GM19240 (cell line): Measurements from ENCODE around the gene UBA52.

Experiments used
- DNase-seq: peaks from one replicate; pipeline ENCODE4 v3.0.0; 2011; ENCODE audit warnings: low spot score; ENCODE audit not compliant: insufficient read length

The UBA52 gene

GRCh38 chr19:18608102-18608804, 36.6 kb downstream of the UBA52 start:
- no peak for DNase-seq

DNA sequence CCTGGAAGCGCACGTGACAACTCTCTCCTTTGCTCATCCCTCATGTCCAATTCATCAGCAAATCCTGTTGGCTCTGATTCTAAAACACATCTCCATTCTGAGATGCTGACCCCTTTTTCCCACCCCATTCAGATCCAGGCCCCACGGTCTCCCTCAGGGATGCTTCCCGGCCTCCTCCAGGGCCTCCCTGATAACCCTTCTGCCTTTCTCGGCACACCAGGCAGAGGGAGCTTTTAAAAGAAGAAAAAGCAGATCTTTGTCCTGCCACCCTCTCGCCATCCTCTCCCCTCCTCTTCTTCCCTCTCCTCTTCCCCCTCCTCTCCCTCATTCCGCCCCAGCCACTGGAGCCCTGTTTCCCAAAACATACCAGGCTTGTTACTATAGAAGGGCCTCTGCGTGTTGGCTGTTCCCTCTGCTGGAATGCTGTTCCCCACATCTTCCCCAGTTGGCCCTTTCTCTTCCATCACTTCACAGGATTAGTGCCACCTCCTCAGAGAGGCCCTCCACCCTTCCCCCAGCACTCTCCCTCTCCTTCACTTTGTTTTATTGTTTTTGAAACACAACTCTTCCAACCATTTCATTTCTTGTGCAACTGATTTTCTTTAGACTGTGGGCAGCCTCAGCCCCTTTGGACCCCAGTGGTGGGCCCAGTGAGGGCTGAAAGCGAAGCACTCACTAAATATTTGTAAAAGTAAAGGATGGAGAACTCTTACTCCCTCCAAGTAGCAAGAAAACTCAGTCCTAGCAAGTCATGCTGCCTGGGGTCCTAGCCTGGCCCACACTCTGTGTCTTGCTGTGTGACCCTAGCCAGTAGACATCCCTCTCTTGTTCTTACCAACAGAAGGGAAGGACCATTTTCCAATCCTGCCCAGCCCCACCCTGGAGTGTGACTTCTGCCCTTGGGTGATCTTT, 37.4 kb downstream of the UBA52 start:
- no peak for DNase-seq

DNA sequence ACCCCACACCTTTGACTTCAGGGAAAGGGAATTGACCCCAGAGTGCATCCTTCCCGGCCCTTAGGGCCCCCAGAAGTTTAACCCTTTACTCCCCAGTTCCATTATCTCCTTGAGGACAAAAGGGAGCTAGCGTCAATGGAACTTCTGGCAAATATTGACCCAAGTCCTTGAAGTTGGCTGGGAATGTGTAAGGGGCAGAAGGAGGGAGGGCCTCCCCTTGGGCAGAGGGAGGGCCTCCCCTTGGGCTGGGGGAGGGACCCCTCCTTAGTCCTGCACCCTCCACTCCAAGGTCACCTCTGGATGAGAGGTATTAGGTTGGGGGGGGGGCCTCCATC, 38.0 kb downstream of the UBA52 start:
- no peak for DNase-seq

DNA sequence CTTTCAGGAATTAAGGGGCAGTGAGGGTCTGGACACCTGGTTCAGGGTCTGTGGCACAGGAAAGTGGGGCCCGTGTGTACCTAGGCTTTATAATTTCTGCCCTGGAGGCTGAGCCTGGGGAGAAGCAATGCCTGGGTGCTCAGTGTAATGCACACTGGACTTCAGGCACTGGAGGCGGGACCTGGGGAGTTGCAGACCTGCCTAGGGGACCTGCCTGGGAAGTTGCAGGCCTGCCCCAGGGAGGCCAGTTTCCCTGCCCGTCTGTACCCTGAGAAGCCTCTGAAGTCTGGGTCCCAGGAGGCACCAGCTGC, 38.5 kb downstream of the UBA52 start:
- no peak for DNase-seq

DNA sequence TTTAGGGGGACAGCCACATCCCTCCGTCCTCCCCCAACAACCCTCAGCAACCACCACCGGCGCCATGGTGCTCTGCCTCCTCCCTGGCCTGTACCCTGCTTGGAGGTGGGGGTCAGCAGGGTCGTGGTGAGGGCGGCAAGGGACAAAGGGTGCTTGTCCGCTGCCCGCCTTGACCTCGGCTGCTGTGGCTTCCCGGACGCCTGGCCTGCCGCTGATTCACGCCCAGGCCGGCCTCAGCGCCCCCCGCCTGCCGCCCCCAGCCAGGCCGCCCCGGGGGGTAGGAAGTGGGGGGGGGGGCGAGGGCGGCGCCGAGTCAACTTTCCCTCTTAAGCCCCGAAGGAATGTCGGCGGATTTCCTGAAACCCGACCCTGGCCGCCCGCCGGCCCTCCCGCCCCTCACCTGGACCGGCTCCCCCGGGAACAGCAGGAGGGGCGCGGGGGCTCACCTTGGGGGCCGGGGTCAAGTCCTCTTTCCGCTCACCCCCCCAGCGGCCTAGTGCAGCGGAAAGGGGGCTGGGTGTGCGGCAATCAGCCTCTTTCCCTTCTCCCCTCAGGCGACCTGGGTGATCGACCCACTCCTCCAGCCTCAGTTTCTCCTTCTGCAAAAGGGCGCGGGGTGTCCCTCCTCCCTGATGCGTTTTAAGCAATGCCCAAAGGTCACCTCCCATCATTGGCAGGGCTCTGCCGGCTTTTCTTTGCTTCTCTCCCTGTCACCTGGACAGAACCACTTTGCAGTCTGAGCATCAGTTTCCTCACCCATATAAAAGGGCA, 39.1 kb downstream of the UBA52 start:
- DNase-seq: no peak

DNA sequence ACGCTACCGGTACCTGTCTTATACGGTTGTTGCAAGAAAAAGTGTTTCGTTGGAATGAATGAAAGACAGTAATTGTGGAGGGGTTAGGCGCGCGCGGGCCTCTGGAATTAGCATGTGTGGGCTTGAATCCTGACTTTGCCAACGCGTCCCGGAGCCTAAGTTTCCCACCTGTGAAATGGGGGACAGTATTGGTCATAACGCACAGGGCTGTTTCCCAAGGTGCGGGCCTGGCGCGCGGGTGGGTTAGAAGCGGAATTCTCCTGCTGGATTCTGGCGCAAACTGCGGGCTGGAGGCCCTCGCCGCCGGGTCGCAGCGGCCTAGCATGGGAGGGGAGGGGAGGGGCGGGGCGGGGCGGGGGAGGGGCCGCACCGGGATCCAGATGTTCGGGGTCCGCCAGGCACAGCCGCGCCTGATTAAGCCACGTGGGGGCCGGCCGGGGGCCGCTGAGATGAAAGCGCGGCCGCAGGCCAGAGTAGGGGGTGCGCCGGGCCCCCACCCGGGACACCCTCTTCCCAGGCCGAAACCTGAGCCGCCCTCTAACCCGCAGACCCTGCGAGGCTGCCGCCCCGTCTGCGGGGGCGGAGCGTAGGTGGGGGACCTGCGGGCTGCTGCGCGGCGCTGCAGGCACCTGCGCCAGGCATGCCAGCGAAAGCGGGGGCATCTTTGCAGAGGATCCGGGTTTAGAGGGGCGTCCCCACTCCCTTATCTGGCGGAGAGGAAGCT, 39.8 kb downstream of the UBA52 start:
- DNase-seq: no peak

DNA sequence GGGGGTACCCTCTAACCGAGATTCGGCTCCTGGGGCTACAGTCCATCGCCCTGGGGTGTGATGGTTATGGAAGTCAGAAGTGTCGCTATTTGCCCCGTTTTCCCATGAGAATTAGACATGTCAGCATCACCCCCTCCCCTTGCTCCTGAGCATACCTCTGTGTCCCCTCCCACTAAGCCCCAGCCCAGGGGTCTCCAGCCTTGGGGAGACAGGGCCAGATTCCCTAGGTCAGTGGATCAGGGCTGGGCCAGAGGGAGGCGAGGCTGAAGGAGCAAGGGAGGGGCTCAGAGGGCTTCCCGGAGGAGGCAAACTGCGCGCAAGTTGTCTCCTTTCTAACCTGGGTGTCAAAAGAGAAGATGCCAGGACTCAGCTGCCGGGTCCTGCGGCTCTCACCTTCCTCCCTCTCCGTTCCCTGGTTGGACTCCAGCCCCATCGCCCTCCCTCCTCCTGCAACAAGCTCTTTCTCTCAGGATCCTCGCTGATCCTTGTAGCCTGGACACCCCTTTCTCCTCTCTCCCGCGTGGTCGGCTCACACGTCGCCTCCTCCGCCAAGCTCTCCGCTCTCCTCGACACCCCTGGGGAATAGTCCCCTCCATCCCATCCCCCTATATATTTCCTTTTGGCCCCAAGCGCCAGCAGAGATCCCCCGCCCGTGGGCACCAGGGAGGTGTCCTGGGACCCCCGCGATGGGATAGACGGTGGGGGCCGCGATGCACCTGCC, 40.6 kb downstream of the UBA52 start:
- no peak for DNase-seq

DNA sequence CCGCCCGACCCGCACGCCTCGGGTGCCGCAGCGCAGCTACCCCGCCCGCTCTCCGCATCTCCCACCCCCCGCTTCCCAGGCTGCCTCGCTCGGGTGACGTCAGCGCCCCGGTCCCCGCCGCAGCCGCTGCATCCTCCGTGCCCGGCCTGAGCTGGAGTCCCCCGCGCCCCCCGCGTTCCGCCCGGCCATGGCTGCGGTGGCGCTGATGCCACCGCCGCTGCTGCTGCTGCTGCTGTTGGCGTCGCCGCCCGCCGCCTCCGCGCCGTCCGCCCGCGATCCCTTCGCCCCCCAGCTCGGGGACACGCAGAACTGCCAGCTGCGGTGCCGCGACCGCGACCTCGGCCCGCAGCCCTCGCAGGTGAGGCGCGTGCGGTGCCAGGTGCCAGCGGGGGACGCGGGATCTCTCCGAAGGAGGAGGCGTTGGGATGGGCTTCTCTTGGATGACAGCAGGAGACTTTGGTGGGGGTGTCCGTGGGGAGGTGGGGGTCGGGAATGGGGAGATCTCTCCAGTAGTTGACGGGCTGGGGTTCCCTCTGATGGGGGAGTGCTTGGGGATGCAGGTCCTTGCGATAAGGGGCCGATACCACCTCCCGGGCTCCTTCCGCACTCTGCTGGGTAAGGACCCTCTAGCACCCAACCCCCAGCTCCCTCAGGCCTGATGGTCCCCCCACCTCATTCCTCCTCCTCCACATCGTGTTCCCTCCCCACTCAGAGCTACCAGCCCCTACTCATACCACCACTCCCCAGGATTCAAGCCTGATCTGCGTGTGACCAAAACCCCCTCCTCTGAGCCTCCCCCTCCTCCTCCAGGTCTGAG, 41.3 kb downstream of the UBA52 start, which contains the start of gene TMEM59L:
TMEM59L (plus strand) TSS at position 99 of the 817 bp plus-strand sequence; CDS start at position 188, 89 bp downstream.
- DNase-seq: no peak

DNA sequence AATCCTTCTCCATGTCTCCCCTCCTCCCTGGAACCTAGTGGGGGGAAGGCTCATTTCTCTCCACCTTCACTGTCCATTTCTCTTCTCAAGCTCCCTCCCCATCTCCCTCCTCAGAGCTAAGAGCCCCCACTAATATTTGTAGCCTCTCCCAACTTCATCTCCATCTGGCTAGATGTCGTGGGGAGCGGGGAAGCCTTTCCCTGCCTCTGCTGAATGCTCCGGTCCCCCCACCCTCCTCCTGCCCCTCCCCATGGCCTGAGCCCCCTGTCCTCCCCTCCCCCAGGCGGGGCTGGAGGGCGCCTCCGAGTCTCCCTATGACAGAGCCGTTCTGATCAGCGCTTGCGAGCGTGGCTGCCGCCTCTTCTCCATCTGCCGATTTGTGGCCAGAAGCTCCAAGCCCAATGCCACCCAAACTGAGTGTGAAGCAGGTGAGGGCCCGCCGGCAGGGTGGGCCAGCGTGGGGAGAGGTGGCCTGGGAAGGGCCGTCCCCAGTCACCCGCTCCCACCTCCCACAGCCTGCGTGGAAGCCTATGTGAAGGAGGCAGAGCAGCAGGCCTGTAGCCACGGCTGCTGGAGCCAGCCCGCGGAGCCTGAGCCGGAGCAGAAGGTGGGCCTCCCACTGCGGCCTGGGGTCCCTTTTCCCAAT, 42.1 kb downstream of the UBA52 start:
- DNase-seq: no peak

DNA sequence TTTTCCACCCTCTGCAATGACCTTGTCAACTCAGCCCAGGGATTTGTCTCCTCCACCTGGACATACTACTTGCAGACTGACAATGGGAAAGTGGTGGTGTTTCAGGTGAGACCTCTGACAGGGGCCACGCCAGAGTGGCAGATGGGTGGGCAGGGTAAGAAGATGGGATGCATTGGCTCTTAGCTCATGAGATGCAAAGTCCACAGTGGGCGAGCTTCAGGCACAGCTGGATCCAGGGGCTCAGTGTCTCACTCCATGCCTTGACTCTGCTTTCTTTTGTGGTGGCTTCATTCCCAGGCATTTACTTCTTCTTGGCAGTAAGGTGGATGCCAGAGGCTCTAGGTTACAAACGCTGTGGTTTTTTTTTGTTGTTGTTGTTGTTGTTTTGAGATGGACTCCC, 44.4 kb downstream of the UBA52 start:
- DNase-seq: no peak

DNA sequence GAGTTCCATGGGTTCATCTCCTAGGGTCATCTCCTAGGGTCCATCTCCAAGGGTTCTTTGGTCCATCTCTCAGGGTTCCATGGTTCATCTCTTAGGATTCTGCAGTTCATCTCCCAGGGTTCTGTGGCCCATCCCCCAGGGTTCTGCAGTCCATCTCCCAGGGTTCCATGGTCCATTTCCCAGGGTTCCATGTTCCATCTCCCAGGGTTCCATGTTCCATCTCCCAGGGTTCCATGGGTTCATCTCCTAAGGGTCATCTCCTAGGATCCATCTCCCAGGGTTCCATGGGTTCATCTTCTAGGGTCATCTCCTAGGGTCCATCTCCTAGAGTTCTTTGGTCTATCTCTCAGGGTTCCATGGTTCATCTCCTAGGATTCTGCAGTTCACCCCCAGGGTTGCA, 45.9 kb downstream of the UBA52 start:
- no peak for DNase-seq

DNA sequence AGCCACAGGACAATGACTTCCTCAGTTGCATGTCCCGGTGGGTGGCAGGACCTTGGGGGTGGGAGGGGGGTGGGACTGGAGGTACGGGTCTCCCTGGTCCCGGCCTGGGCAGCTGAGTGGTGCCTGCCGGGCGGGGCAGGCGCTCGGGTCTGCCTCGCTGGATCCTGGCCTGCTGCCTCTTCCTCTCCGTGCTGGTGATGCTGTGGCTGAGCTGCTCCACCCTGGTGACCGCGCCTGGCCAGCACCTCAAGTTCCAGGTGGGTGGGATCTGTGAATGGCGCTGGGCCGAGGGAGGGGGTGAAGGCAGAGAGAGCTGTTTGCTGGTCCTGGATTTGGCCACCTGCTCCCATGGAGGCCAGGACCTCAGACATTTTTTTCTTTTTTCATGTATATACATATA, 46.6 kb downstream of the UBA52 start:
- DNase-seq: no peak

GRCh38 chr19:18620311-18620710, 48.7 kb downstream of the UBA52 start:
- no peak for DNase-seq

DNA sequence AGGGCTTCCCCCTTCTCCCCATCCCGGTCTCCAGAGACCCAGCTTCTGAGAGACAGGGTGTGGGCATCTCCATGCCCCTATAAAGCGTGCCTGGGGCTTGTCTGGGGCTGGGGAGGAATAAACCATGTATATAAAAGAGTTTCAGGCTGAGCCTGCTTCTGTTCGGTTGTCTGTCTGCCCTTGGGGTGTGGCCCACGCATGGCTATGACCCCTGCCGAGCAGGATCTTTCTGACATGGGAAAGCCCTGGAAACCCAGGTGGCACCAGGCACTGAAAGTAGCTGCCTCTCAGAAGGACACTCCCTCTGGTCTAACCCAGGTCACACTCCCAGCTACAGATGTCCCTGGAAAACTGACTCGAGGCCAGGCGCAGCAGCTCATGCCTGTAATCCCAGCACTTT, 49.2 kb downstream of the UBA52 start:
- DNase-seq: no peak

- no peak for DNase-seq
Observed at GRCh38 chr19:18626906-18627305, 55.2 kb downstream of the UBA52 start.
